Thoracic aorta (tissue), 2 donors: Measurements from ENCODE around the gene WHRN. TPM values are rescaled to one million over a fixed set of nuclear protein-coding genes. Genes with fewer than 3 reads are reported as not detected.
A peak's percentile ranks its signal among the peaks of the same experiment; 100 is the strongest.

Experiments
- ATAC-seq: fragments of 150-250 bp; one replicate; pipeline ENCODE4 v1.8.0; 2017; ENCODE audit warnings: low read depth; ENCODE audit not compliant: insufficient number of reproducible peaks, low FRiP score
- DNase-seq: peaks from one replicate; pipeline ENCODE4 v3.0.0-alpha.2; 2020; ENCODE audit warnings: low spot score
- H3K27ac ChIP-seq, 2 donors: fragments of 200-600 bp; sonication (generic); 1 replicate in 1 of 2; 2 replicates in 1 of 2; pipeline ENCODE4 v1.5.1; 2016; ENCODE audit warnings: mild to moderate bottlenecking in 2 of 2, moderate library complexity in 2 of 2
- H3K27me3 ChIP-seq: fragments of 200-600 bp; sonication (generic); replicated peaks from 2 replicates; pipeline ENCODE4 v1.6.0; 2016; ENCODE audit warnings: mild to moderate bottlenecking; ENCODE audit not compliant: insufficient read depth
- H3K36me3 ChIP-seq: fragments of 200-600 bp; sonication (generic); one replicate; pipeline ENCODE4 v1.5.1; 2016
- H3K4me1 ChIP-seq, 2 donors: fragments of 200-600 bp; sonication (generic); 1 replicate in 1 of 2; 2 replicates in 1 of 2; pipeline versions ENCODE4 v1.5.1 to v1.6.0; 2016; ENCODE audit warnings: low read depth in 2 of 2, mild to moderate bottlenecking in 1 of 2; ENCODE audit not compliant: control insufficient read depth in 1 of 2
- H3K4me3 ChIP-seq: fragments of 200-600 bp; sonication (generic); 2 replicates; pipeline ENCODE4 v1.5.1; 2016; ENCODE audit warnings: mild to moderate bottlenecking
- H3K9me3 ChIP-seq: fragments of 200-600 bp; sonication (generic); 2 replicates; pipeline ENCODE4 v1.5.1; 2016
- total RNA-seq, 2 donors: library from RNA; depleted of rRNA; stranded (reverse); fragments of >200 nt; gene quantifications; one replicate each; pipeline versions ENCODE4 v1.1.0 to v1.2.3, GENCODE V29; 2016
- TF ChIP-seq, protein P1 (sequence below): fragments of 200-600 bp; sonication (generic); IDR thresholded peaks from one replicate; pipeline ENCODE4 v1.5.1; 2019; ENCODE audit warnings: antibody characterized with exemption

WHRN gene
- total RNA-seq, 2 donors from 2014 or later, result 4.1 to 5.1 TPM

DNA sequence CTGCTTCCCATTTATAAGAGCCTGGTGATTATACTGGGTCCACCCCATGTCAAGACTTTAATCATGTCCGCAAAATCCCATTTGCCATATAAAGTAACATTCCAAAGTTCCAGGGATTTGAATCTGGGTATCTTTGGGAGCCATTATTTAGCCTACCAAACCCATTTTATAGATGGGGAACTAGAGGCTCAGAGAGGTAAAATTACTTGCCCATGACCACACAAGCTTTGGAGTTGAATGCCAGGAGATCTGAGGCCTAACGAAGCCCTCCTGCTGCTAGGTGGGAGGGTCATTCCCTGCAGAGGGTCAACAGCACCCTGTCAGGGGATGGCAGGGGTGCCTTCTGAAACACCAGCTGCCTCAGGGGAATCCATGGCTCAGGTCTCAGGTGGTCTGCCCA lies 104.5 kb downstream of the WHRN start:
- TF ChIP-seq, protein P1, sequence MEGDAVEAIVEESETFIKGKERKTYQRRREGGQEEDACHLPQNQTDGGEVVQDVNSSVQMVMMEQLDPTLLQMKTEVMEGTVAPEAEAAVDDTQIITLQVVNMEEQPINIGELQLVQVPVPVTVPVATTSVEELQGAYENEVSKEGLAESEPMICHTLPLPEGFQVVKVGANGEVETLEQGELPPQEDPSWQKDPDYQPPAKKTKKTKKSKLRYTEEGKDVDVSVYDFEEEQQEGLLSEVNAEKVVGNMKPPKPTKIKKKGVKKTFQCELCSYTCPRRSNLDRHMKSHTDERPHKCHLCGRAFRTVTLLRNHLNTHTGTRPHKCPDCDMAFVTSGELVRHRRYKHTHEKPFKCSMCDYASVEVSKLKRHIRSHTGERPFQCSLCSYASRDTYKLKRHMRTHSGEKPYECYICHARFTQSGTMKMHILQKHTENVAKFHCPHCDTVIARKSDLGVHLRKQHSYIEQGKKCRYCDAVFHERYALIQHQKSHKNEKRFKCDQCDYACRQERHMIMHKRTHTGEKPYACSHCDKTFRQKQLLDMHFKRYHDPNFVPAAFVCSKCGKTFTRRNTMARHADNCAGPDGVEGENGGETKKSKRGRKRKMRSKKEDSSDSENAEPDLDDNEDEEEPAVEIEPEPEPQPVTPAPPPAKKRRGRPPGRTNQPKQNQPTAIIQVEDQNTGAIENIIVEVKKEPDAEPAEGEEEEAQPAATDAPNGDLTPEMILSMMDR, result no peak
- Histone ChIP-seq H3K9me3 (no peaks in the 10 kb centered on the region), H3K4me3 (no peak overlapping the region), H3K36me3 (no peaks in the 10 kb centered on the region), H3K27me3 (no peaks in the 10 kb centered on the region), H3K4me1 (peaks cover 5 to 25% of the 10 kb centered on the region in 2 donors), H3K27ac (no peak overlapping the region)
- DNase-seq, result no peak
- no peak for ATAC-seq

GRCh38 chr9:114400219-114400618 lies 105.1 kb downstream of the WHRN start:
- Histone ChIP-seq H3K4me1 (peaks cover 10 to 30% of the 10 kb centered on the region in 2 donors), H3K9me3 (no peaks in the 10 kb centered on the region), H3K36me3 (no peaks in the 10 kb centered on the region), H3K4me3 (no peak overlapping the region), H3K27me3 (no peaks in the 10 kb centered on the region), H3K27ac (no peak overlapping the region)
- DNase-seq, result no peak
- no peak for ATAC-seq
- TF ChIP-seq, protein P1, result no peak

- TF ChIP-seq, protein P1, result no peak
- H3K9me3 ChIP-seq, result no peaks in the 10 kb centered on the region
- H3K36me3 ChIP-seq, result no peaks in the 10 kb centered on the region
- no peak for ATAC-seq
- H3K27me3 ChIP-seq, result no peaks in the 10 kb centered on the region
- no peak overlapping the region for H3K4me3 ChIP-seq
- peaks cover 10 to 39% of the 10 kb centered on the region in 2 donors for H3K4me1 ChIP-seq
- DNase-seq, result no peak
- H3K27ac ChIP-seq, result no peak overlapping the region
Measured at GRCh38 chr9:114399381-114399780, 105.9 kb downstream of the WHRN start.

GRCh38 chr9:114397848-114398605 lies 107.2 kb downstream of the WHRN start:
- Histone ChIP-seq H3K9me3 (no peaks in the 10 kb centered on the region), H3K27me3 (no peaks in the 10 kb centered on the region), H3K27ac (peak overlapping the region; percentile 73 to 84), H3K4me1 (peaks cover 10 to 51% of the 10 kb centered on the region in 2 donors), H3K4me3 (peak overlapping the region; percentile 90), H3K36me3 (no peaks in the 10 kb centered on the region)
- TF ChIP-seq, protein P1, result no peak
- ATAC-seq, result peak; percentile 72
- DNase-seq, result peak; percentile 95

DNA sequence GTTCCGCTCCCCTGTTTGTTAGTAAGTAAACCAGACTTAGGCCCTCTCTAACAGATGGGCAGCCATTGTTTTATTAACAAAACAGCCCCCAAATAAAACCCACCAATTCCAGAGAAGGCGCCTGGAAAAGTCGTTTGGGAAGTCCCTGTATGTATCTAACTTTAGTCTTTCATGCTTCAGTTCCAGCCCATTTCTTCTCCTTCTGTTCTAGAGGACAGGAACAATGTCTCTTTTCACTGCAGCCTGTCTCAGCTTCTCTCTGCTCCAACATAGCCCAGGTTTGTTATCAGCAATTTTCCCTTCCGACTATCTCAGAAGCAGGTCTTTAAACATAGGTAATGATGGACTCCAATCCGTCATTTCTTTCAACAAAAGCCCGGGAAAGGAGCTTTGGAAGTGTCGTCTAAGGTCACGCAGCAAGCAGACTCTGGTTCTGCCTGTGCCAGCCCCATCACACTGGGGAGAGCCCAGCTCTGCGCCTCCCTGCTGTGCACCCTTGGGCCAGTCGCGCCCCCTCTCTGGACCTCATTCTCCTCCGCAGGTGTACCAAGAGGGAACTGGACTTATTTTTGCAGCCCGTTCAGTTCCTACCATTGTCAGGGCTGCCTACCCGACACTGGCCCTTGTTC lies 107.9 kb downstream of the WHRN start:
- H3K9me3 ChIP-seq, result no peaks in the 10 kb centered on the region
- TF ChIP-seq, protein P1, result no peak
- no peak for ATAC-seq
- peak overlapping the region; percentile 90 for H3K4me3 ChIP-seq
- H3K4me1 ChIP-seq, result peaks cover 15 to 58% of the 10 kb centered on the region in 2 donors
- no peaks in the 10 kb centered on the region for H3K27me3 ChIP-seq
- DNase-seq, result no peak
- H3K27ac ChIP-seq, result peak overlapping the region; percentile 73 to 84
- H3K36me3 ChIP-seq, result no peaks in the 10 kb centered on the region
